Measurements from ENCODE around the gene ZGPAT. TPM values are rescaled to one million over a fixed set of nuclear protein-coding genes. Genes with fewer than 3 reads are reported as not detected.

The ZGPAT gene
- total RNA-seq, 1 donor from 2014 or later = 64.1 TPM

DNA sequence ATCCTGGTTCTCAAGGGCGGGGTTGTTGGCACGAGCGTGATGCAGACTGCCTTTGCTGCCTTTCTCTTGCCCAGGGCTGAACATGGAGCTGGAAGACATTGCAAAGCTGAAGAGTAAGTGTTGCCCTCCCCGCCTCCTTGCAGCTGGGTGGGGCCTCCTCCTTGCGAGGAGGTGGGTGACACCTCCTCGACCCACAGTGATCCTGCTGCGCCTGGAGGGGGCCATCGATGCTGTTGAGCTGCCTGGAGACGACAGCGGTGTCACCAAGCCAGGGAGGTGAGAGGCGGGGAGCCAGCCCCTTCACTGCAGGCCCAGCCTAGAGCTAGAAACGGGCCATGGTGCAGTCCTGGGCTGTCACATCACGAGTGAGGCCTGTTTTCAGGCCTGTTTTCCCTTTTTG is 29.8 kb upstream of the ZGPAT start:
- ATAC-seq (no peak), DNase-seq (ENCODE audit: low spot score) (no peak)

DNA sequence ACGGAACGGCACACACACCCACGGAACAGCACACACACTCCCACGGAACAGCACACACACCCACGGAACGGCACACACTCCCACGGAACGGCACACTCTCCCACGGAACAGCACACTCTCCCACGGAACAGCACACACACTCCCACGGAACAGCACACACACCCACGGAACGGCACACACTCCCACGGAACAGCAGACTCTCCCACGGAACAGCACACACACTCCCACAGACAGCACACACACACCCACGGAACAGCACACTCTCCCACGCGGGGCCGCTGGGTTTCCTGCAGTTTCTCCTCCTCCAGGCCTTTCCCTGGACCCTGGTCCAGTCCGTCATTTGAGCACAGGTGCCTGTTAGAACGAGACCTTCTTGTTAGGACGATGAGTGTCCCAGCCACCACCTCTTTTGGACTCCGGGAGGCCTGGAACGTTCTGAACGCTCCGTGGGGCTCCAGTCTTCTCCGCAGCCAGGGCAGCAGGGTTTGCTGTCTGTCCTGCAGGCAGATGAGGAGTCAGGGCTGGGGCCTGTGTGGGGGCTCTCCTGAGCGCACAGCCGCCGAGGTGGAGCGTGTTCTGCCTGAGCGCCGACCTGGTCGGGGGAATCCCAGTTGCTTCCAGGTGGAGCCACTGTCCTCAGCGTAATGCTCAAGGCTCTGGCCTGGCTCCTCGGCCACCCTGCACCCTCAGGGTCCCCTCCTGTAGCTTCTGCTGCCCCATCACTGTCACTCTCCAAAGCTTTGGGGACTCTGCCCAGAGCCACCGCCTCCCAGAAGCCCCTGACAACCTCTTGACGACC is 29.0 kb upstream of the ZGPAT start:
- DNase-seq (ENCODE audit: low spot score) = no peak
- no peak for ATAC-seq

DNA sequence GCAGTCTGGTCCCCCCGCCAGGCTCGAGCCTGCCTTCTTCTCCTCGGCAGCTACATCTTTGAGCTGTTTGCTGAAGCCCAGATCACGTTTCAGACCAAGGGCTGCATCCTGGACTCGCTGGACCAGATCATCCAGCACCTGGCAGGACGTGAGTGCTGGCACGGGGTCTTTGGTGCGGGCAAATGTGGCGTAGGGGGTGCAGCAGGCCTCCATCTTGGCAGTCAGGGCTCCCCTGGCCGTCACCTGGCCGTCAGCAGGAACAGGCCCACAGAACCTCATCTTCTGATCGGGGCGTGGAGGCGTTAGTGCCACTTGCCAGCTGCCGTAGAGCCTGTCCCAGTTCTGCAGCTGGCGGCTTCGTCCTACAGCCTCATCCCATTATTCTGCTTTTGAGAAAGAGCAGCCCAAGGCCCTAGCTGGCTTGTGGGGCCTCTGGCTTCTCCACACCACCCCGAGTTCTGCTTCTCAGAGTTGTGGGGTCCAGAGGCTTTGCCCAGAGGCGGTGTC is 28.0 kb upstream of the ZGPAT start:
- no peak for ATAC-seq

DNA sequence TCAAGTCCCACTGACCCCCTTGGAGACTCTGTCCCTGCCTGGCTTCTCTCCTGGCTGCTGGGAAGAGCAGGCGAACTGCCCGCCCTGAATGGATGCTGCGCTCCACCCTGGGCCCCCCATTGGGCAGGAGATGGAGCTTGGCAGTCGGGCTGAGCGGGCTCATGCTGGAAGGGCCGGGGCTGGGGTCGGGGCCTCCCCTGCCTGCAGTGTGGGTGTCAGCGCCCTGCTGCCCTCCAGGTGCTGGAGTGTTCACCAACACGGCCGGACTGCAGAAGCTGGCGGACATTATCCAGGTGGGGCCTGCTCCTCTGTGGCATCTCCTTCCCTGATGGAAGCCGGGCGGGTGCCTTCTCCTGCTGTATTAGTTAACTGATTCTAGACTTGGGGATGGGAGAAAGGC is 27.4 kb upstream of the ZGPAT start:
- no peak for ATAC-seq
- DNase-seq (ENCODE audit: low spot score) = no peak

More for the DNA sequence above, 28.0 kb upstream of the ZGPAT start:
- no peak for DNase-seq (ENCODE audit: low spot score)

DNA sequence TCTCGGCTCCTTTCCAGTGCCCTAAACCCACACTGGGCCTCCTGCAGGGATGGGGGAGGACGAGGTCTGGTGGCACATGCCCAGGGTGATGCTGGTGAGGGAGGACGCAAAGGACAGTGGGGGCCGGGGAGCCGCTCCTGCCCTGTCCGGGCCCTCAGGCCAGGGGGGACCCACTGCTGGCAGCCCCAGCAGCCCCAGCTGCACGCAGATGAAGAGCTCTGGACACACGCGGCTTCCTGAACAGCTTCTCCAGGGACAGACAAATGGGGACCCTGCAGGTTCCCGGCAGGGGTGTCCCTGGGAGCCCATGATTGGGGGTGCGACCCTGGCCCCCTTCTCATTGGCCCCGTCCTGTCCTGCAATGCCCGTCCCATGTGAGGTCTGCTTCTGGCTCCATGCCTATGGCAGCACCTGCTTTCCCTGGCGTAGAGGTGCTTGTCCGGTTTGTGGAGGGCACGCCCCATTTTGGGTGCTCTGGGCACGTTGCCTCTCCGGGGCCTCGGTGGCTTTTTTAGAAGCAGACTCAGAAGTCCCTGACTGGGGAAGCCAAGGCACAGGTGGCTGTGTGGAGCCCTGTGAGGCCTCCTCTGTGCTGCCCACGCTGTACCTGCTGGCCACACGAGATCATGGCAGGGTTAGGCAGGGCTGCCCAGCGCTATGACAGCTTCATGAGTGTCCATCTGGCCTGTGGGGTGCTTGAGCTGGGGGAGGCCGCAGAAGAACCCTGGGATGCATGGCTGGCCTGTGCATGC is 26.8 kb upstream of the ZGPAT start:
- no peak for DNase-seq (ENCODE audit: low spot score)
- no peak for ATAC-seq

DNA sequence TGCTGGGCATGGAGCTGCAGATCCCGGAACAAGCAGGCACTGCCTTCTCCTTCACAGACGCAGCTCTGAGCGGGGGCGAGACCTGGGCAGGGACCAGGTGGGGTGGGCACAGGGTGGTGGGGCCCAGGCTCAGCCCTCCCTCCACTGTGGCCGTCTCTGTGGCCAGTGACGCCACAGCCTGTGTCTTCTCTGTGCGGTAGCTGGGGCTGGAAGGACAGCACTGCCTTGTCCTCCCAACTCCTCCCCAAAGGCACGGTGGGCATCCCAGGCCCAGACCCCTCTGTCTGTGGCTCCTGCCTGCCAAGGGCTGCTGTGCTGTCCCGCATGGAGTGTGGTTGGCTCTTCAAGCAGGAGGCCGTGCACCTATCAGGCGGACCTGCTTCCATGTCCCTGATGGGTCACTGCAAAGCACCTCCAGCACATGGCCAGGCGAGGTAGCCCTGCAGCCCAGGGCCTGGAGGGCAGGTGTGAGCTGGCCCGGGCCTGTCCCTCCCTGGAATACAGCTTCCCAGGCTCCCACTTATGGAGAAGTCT is 26.2 kb upstream of the ZGPAT start:
- ATAC-seq = no peak
- DNase-seq (ENCODE audit: low spot score) = no peak

DNA sequence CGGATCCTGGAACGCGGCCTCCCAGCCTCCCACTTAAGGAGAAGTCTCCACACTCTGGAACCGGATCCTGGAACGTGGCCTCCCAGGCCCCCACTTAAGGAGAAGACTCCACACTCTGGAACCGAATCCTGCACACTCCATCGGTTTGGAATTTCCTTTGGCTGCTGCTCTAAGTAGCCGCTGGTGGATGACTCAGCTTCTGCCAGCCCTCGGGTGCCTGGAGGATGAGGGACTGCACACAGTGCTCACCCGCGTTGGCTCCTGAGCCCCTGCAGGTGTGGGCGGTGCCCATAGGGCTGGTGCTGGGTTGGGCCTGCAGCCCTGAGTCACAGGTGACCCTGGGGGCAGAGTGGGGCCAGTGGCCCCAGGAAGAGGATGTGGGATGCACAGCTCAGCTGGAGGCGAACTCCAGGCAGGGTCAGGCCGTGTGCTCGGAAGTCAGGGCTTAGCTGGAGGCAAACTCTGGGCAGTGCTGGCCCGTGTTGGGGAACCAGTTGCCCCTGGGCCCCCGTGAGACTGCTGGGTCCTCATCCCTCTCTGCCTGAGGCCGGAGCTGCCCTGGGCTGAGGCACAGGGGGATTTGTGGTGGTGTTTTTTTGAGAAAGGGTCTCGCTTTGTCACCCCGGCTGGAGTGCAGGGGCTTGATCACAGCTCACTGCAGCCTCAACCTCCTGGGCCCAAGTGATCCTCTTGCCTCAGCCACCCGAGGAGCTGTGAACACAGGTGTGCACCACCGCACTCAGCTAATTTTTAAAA is 25.3 kb upstream of the ZGPAT start:
- DNase-seq (ENCODE audit: low spot score) (no peak), ATAC-seq (peak; percentile 8)

DNA sequence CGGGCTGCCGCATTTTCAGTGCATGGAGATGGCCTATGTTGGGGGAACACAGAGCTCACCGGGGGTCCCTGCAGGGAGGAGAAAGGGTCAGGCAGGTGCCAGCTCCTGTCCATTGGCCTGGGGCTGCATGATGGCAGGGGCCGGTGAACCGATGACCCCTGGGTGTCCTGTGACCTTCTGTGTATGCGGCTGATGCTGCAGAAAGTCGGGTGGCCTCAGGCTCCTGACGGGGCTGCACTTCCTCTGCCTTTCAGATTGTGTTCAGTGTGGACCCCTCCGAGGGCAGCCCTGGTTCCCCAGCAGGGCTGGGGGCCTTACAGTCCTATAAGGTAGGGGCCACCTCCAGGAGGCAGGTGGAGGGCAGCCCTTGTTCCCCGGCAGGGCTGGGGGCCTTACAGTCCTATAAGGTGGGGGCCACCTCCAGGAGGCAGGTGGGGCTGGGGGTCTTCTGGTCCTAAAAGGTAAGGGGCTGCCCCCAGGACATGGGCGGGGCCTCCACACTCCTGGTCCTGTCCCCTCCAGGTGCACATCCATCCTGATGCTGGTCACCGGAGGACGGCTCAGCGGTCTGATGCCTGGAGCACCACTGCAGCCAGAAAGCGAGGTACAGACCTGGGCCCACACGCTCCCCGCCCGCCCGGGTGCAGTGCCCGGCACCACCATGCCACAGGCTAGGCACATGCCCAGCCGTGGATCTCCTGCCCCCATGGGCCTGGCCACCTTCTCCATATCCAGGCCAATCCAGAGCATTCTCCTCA is 22.4 kb upstream of the ZGPAT start:
- no peak for ATAC-seq
- no peak for DNase-seq (ENCODE audit: low spot score)

DNA sequence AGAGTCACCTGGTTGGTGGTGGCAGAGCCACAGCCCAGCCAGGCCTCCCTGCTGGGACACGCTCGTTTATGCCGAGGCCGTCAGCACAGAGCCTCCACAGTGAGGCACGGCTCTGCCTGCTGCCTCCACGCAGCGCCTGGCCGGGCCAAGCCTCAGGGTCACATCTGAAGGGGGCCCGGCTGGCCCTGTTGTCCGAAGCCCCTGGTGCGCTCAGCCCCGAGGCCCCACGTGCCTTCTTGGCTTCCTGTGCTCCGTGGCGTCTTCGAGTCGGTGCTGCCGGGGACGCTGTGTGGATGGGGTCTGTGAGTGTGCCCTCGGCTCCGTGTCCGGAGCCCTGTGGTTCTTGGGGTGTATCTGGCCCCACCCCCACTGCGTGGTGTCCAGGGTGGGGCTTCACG is 21.7 kb upstream of the ZGPAT start:
- no peak for DNase-seq (ENCODE audit: low spot score)
- ATAC-seq = no peak

DNA sequence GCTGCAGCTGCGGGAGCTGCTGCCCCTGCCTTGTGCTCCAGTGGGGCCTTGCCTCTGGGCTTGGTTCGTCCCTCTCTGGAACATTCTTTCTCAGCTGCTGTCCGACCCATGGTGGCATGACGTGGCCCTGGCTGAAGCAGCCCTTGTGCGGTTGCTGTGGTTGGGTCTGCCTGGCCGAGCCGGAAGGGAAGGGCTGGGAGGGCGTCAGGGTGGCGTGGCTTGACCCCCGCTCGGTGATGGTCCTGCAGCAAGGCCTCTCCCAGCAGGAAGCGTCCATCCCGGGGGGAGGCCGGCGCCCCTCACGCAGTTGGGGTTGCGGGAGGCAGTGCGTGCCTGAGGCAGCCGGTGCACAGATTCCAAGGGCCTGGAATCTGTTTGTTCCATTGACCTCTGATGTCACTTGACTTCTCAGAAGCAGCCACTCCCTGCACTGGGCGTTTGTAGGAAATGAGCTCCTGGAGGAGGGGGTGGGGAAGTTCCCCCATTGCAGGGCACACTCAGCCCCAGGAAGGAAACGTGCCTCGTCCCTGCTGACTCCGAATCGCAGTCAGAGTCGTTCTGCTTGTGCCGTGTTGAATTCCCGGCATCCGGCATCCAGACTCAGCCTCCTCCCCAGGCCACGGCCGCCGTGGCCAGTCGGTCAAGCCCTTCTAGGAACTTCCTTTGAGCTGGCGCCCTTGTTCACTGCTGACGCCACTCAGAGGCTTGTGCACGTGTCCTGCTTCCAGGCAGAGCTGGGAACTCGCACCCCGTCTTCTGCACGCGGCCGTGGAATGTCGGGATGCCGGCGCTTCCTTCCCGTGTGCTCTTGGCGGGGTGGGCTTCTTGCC is 21.1 kb upstream of the ZGPAT start:
- no peak for DNase-seq (ENCODE audit: low spot score)
- ATAC-seq = peak; percentile 51

DNA sequence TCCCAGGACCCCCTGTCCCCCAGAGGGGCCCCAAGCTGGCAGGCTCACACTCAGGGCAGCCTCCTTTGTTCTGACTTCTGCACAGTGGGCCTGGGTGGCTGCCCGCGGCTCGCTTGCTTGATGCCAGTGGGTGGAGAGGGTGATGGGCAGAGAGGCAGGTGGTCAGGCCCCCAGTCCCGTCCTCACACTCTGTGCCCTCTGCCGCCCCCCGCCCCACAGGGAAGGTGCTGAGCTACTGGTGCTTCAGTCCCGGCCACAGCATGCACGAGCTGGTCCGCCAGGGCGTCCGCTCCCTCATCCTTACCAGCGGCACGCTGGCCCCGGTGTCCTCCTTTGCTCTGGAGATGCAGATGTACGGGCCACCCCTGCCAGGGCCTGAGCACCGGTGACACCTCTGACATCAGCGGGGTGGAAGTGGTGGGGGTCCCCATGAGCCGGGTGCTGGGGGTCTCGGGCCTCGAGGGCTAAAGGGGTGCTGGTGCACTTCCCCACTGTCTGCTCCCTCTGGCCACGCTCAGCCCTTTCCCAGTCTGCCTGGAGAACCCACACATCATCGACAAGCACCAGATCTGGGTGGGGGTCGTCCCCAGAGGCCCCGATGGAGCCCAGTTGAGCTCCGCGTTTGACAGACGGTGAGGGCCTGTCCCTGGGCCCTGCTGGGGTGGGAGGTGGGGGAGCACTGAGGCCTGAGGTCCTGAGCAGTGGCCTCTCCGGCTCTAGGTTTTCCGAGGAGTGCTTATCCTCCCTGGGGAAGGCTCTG is 20.2 kb upstream of the ZGPAT start:
- ATAC-seq (no peak), DNase-seq (ENCODE audit: low spot score) (no peak)

DNA sequence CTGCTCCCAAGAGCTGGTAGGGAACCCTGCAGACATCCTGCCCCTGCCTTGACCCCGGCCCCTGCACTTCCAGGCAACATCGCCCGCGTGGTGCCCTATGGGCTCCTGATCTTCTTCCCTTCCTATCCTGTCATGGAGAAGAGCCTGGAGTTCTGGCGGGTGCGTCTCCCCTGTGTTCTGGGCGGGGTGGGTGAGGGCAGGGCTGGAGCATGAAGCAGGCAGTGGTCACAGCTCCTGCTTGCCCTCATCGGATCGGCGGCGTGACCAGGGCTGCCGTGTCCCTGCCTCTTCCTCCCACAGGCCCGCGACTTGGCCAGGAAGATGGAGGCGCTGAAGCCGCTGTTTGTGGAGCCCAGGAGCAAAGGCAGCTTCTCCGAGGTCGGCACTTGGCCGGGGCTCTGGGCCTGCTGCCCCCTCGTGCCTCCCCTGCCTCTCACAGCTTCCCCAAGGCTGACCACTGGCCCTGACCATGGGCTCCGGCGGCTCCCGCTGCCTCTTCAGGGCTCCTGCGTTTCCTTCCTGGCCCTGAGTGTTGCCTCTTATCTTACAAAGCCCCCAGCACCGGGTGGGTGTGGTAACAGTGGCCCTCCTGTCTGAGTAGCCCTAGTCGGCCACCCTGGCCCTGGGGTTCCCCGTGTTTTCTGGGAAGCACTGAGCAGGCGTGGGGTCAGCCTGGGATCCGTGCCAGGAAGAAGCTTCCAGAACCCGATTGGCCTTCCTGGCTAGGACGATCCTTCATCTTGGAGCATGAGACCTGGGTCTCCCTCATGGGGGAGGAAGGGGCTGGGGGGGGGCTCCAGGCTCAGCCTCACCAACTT is 19.4 kb upstream of the ZGPAT start:
- ATAC-seq (no peak), DNase-seq (ENCODE audit: low spot score) (no peak)

DNA sequence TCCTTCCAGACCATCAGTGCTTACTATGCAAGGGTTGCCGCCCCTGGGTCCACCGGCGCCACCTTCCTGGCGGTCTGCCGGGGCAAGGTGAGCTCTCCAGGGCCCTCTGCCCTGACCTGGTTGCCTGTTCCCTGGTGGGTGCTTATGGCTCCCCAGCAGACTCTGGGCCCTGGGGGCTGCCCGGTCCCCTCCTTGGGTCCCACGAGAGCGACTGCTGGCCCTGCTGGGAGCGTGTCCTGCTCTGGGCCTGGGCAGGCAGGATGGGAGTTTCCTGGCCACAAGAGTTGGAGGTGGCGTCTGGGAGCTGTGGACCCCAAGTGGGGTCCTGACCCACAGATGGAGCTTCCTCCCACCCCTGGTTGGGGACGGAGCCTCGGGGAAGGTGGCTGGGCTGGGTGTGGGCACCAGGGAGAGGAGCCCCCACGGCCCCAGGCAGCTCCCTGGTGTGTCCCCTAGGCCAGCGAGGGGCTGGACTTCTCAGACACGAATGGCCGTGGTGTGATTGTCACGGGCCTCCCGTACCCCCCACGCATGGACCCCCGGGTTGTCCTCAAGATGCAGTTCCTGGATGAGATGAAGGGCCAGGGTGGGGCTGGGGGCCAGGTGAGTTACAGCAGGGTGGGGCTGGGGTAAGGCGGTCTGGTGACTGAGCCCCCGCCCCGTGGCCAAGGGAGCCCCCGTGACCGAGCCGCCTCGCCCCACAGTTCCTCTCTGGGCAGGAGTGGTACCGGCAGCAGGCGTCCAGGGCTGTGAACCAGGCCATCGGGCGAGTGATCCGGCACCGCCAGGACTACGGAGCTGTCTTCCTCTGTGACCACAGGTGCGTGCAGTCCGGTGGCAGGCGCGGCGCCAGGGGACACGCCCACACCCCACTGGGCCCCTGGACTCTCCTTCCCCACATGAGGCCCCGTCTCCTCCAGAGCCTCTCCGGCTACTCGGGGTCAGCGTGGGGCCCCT is 18.5 kb upstream of the ZGPAT start:
- DNase-seq (ENCODE audit: low spot score) (no peak), ATAC-seq (no peak)

DNA sequence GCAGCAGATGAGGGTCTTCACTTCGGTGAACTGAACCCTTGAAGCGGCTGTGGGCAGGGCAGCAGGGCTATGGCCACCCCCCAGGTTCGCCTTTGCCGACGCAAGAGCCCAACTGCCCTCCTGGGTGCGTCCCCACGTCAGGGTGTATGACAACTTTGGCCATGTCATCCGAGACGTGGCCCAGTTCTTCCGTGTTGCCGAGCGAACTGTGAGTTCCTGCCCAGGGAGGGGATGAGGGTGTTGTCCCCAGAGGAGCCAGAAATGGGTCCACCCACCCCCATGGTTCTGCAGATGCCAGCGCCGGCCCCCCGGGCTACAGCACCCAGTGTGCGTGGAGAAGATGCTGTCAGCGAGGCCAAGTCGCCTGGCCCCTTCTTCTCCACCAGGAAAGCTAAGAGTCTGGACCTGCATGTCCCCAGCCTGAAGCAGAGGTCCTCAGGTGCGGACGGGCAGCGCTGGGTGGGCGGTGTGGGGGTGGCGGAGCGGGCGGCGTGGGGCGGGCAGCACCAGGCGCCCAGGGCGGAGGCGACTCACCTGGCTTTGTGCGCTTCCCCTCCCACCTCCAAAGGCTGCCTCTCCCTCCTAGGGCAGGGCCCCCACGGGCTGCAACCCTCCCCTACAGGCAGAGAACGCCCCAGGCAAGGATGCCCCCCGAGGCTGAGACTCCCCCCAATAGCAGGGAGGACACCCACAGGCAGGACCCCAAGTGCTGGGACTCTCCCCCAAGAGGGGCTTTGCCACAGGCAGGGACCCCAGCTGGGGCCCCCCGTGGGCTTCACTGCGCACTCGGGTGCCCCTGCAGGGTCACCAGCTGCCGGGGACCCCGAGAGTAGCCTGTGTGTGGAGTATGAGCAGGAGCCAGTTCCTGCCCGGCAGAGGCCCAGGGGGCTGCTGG is 17.6 kb upstream of the ZGPAT start:
- DNase-seq (ENCODE audit: low spot score) = no peak
- ATAC-seq = no peak

DNA sequence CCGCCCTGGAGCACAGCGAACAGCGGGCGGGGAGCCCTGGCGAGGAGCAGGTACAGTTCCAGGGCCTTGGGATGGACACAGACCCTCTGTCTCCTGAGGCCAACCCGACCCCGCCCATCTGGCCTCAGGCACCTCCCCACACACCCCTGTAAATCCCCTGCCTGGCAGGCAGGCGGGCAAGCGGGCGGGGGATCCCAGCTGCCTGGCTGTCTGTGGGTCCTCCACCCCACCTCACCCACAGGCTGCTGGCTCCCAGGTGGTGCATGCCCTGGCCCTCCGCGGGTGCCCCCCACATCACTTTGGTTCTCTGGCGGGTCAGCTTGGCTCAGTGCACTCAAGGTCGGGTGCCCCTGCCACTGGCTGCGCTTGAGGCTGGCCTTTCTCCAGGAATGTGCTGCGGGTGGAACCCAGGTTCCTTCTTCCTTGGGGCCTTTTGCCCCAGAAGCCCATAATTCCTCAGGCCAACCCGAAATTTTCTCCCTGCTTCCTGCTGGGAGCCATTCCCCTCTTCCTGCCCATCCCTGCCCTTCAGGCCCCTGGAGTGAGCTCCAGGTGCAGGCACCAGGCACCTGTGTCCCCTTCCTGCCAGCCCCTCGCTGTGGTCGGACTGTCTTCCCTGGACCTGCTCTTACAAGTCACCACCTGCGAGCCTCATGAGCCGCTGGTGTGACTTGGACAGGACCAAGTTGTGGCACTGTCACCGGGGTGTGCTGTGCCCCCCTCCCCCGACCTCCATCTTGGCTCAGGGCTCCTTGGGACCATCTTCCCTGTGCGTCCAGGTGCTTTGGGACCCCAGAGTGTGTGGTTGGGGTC is 16.7 kb upstream of the ZGPAT start:
- DNase-seq (ENCODE audit: low spot score) (no peak), ATAC-seq (no peak)
